GM23248 (cell line): ENCODE results near the gene AACS.

Source experiments
- EZH2 ChIP-seq: fragments of 200-600 bp; sonication (generic); IDR thresholded peaks from 2 replicates; pipeline ENCODE4 v1.6.1; 2018; ENCODE audit warnings: antibody characterized with exemption, mild to moderate bottlenecking; ENCODE audit not compliant: insufficient read depth, poor library complexity, severe bottlenecking
- EZH2phosphoT487 ChIP-seq: fragments of 200-600 bp; sonication (generic); IDR thresholded peaks from 2 replicates; pipeline ENCODE4 v1.6.1; 2018; ENCODE audit warnings: antibody characterized with exemption, moderate library complexity, mild to moderate bottlenecking, low read depth; ENCODE audit not compliant: insufficient read depth

DNA sequence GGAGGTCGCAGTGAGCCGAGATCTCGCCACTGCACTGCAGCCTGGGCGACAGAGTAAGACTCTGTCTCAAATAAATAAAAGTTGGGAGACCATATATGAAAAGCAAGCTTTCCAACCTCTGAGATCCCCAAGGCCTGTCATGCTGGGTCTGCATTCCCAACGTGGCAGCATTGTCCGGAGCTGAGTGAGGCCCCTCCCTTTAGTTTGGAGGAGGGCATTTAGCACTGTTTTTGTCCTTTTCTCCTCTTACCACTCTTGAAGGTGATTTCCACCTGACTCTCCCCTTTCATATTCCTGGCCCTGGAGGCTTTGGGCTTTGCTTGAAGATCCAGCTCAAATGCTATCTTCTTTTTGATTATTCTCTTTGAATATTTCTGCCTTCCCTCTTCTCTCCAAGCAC lies 3.2 kb downstream of the AACS start:
- no peak for TF ChIP-seq EZH2phosphoT487
- no peak for TF ChIP-seq EZH2
